ENCODE measurements around the gene DNMT3L.
A peak's percentile ranks its signal among the peaks of the same experiment; 100 is the strongest.
"Not testable (repeated sequence)": the region's sequence is repeated elsewhere in the genome, so short reads cannot be mapped to it uniquely, and the experiment has no call there.

DNMT3L gene

DNA sequence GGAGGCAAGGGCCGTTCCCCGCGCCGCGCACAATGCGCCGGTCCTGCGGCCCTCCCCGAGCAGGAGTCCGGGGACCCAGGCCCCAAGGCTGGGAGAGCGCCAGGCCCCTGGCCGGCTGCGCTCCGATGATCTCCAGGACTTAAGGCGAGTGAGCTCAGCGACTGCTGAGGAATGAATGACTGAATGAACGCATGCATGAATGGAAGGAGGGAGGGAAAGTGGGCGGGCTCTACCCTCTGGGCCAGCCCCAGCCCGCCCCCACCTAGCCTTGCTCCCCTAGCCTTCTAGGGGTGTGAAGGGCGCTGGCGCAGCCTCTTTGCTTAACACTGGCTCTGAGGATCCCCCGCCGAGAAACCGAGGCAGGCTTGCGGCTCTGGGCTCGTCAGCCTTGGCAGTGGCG lies 20.4 kb downstream of the DNMT3L start:
- H3K27ac ChIP-seq; in situ Hi-C loops (cut with HindIII; ENCODE audit: low pct_ligation_motif_present, low sequenced_read_pairs); H3K4me3 ChIP-seq (ENCODE audit: low read depth, low read length); DNase-seq; H3K27me3 ChIP-seq (replicated peaks); H3K36me3 ChIP-seq (replicated peaks): not testable (repeated sequence)

DNA sequence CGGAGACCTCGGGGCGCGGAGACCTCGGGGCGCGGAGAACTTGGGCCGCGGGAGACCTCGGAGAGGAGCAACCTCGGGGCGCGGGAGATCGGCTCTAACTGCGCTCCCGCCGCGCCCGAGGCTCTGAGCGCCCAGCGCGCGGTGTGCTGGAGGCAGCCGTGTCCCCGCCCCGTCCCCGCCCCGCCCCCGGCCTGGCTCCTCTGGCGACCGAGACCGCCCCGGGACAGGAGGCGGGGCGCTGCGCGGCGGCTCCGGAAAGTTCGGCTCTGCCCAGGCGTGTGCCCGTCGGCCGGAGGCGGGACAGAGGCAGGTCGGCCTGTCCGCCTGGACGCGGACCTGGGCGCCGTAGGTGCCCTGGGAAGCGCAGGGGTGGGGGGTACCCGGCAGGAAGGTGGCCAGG lies 20.9 kb downstream of the DNMT3L start, which contains the start of gene ICOSLG:
Gene ICOSLG (minus strand): TSS at position 102 of the 400 bp plus-strand sequence. CDS start 126 bp downstream, outside the sequence.
- H3K36me3 ChIP-seq (replicated peaks); H3K27ac ChIP-seq; DNase-seq; H3K27me3 ChIP-seq (replicated peaks); H3K4me3 ChIP-seq (ENCODE audit: low read depth, low read length); in situ Hi-C loops (cut with HindIII; ENCODE audit: low pct_ligation_motif_present, low sequenced_read_pairs): not testable (repeated sequence)

DNA sequence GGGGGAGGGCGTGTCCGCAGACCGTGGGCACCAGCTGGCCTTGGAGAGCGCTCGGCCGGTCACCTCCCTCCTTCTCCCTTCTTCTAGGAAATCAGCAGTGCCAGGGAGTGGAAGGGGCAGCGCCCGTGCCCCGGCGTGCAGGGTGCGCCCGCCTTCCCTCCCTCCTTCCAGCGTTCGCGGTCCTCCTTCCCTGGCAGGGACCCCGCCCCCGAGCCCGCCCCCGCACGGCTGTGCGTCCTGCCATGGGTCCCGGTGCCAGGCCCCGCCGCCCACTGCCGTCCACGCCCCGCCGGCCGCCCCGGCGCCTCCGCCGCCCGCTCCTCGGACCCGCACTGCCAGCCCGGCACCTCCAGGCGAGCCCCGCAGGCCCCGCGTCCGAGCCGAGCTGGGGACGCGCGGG lies 21.3 kb downstream of the DNMT3L start:
- H3K27ac ChIP-seq; H3K4me3 ChIP-seq (ENCODE audit: low read depth, low read length); in situ Hi-C loops (cut with HindIII; ENCODE audit: low pct_ligation_motif_present, low sequenced_read_pairs); H3K36me3 ChIP-seq (replicated peaks); DNase-seq; H3K27me3 ChIP-seq (replicated peaks): not testable (repeated sequence)

DNA sequence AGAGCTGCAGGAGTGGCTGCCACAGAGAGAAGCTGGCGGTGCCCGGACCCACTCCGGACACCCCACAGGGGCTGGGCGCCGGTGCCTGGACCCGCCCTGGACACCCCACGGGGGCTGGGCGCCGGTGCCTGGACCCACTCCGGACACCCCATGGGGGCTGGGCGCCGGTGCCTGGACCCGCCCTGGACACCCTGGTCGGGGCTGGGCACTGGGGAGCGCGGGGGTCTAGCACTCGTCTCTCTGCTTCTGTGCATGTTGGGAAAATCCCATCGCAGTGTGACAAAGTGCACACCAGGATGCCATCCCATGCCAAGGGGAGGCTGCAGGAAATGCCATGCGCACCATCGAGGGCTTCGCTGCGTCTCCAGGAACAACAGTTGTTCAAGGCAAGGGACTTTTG lies 32.1 kb downstream of the DNMT3L start:
- DNase-seq; H3K36me3 ChIP-seq (replicated peaks); H3K4me3 ChIP-seq (ENCODE audit: low read depth, low read length); in situ Hi-C loops (cut with HindIII; ENCODE audit: low pct_ligation_motif_present, low sequenced_read_pairs); H3K27me3 ChIP-seq (replicated peaks); H3K27ac ChIP-seq: not testable (repeated sequence)

DNA sequence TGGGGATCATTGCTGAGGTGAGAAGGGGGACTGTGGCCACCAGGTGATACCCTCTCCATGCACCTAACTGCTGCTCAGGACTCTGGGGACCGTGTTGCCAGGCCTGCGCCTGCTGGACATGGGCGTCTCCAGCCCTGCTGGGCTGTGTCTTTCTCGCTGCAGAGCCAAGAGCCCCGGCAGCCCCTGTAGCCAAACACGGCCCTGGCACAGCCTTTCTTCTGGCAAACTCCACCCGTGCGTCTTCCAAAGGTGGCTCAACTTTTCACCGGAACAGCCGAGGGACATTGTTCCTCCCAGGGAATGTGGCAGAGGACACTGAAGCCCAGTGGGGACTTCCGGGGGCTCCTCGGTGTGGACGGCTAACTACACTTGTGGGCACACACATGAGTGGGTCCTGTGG lies 33.6 kb downstream of the DNMT3L start:
- H3K4me3 ChIP-seq (ENCODE audit: low read depth, low read length); DNase-seq; H3K27ac ChIP-seq; in situ Hi-C loops (cut with HindIII; ENCODE audit: low pct_ligation_motif_present, low sequenced_read_pairs); H3K36me3 ChIP-seq (replicated peaks); H3K27me3 ChIP-seq (replicated peaks): not testable (repeated sequence)

DNA sequence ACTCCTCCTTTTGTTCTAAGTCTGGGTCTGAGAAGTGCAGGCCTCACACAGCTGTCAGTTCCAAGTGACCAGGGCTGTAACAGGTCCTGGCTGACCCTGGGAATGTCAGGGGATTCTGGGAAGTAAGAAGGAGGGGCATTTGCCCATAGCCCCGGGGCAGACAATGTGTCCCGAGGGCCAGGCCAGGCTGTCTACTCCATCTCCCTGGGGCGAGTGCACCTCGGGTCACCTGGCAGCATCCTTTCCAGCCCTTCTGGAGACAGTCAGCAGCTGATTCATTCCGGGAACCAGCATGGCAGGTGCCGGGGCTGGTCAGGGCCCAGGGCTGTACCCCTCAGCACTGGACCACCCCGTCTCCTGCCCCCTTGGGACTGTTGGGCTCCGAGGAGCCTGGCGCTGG lies 34.1 kb downstream of the DNMT3L start:
- H3K27ac ChIP-seq; H3K27me3 ChIP-seq (replicated peaks); H3K4me3 ChIP-seq (ENCODE audit: low read depth, low read length); in situ Hi-C loops (cut with HindIII; ENCODE audit: low pct_ligation_motif_present, low sequenced_read_pairs); DNase-seq; H3K36me3 ChIP-seq (replicated peaks): not testable (repeated sequence)

DNA sequence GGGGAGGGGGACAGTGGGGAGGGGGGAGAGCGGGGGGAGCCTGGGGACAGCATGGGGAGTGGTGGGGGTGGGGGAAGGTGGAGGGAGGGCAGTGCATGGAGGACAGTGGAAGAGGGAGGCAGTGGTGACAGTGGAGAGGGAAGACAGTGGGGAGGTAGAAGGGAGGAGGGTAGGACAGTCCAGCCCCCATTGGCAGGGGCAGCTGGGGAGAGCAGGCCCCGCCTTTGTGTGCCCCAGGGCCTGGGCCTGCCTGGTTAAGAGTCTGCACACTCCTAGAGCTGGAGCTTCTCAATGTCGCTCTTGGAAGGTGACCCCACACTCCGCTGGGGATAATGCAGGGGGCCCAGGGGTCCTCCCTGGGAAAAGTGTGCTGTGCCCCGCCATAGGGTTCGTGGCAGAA lies 36.1 kb downstream of the DNMT3L start:
- H3K4me3 ChIP-seq (ENCODE audit: low read depth, low read length); DNase-seq; H3K36me3 ChIP-seq (replicated peaks); H3K27ac ChIP-seq; H3K27me3 ChIP-seq (replicated peaks); in situ Hi-C loops (cut with HindIII; ENCODE audit: low pct_ligation_motif_present, low sequenced_read_pairs): not testable (repeated sequence)

DNA sequence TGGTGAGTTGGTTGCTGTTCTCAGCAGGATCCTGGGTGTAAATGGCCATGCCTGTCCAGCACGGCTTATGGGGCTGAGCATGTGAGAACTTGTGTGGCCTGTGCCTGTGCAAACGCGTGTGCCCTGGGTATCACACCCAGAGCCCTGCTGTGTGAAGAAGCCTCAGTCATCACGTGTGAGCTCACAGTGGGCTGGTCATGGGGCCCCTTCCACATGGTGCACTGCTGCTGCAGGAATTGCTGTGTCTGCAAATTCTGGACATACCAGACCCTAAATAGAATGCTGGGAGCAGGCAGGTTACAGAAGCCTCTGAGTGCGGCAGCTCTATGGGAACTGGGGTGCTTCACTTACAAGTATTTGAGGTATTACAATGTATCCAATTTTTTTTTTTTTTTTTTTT lies 38.4 kb downstream of the DNMT3L start:
- not testable (repeated sequence) for DNase-seq; H3K4me3 ChIP-seq (ENCODE audit: low read depth, low read length)

DNA sequence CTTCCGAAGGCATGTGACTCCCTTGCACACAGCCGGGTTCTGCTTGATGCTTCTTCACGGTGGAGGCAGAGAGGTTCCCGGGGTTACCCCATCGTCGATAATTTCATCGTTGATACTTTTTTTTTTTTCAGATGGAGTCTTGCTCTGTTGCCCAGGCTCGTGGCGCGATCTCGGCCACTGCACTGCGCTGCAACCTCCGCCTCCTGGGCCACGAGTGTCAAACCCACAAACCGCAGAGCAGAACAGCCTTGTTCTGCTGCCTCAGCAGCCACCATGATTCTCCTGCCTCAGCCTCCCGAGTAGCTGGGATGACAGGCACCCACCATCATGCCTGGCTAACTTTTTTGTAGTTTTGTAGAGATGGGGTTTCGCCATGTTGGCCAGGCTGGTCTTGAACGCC lies 41.0 kb downstream of the DNMT3L start:
- in situ Hi-C loops (cut with HindIII; ENCODE audit: low pct_ligation_motif_present, low sequenced_read_pairs); DNase-seq; H3K27me3 ChIP-seq (replicated peaks); H3K36me3 ChIP-seq (replicated peaks); H3K4me3 ChIP-seq (ENCODE audit: low read depth, low read length); H3K27ac ChIP-seq: not testable (repeated sequence)

More for the DNA sequence above, 38.4 kb downstream of the DNMT3L start:
- H3K27me3 ChIP-seq (replicated peaks); H3K36me3 ChIP-seq (replicated peaks); in situ Hi-C loops (cut with HindIII; ENCODE audit: low pct_ligation_motif_present, low sequenced_read_pairs); H3K27ac ChIP-seq: not testable (repeated sequence)

DNA sequence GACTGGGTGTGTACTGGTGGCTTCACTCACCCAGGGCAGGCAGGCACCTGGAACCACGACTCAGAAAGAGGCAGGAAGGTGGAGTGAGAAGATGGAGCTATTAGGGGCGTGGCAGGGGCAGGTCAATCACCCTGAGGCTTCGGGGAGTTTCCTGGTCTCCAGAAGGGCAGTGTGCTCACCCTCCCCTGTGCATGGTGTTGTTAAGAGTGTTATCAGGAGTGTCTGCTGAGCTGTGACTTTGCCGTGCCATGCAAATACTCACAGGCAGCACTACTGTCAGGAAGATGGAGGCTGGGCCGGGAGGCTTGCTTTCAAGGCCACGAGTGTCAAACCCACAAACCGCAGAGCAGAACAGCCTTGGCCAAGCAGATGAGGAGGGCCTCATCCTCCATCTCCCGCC lies 43.2 kb downstream of the DNMT3L start:
- in situ Hi-C loops (cut with HindIII; ENCODE audit: low pct_ligation_motif_present, low sequenced_read_pairs); H3K27ac ChIP-seq; H3K27me3 ChIP-seq (replicated peaks); H3K36me3 ChIP-seq (replicated peaks); DNase-seq; H3K4me3 ChIP-seq (ENCODE audit: low read depth, low read length): not testable (repeated sequence)

DNA sequence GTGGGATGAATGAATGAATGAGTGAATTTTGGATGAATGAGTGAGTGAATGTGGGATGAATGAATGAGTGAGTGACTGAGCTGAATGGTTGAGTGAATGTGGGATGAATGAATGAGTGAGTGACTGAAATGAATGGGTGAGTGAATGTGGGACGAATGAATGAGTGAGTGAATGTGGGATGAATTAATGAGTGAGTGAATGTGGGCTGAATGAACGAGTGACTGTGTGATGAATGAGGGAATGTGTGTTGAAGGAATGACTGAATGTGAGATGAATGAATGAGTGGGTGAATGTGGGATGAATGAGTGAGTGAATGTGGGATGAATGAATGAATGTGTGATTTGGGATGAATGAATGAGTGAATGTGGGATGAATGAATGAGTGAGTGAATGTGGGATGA lies 49.7 kb downstream of the DNMT3L start:
- H3K36me3 ChIP-seq (replicated peaks); H3K4me3 ChIP-seq (ENCODE audit: low read depth, low read length); H3K27me3 ChIP-seq (replicated peaks); in situ Hi-C loops (cut with HindIII; ENCODE audit: low pct_ligation_motif_present, low sequenced_read_pairs); DNase-seq; H3K27ac ChIP-seq: not testable (repeated sequence)

DNA sequence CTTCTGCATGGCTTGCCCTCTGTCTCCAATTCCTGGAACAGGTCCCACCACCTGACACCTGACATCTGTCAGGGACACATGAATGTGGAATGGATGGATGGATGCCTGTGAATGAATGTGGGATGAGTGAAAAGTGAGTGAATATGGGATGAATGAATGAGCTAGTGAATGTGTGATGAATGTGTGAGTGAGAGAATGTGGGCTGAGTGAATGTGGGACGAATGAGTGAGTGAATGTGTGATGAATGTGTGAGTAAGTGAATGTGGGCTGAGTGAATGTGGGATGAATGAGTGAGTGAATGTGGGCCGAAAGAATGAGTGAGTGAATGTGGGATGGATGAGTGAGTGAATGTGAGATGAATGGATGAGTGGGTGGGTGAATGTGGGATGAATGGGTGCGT lies 50.1 kb downstream of the DNMT3L start:
- H3K27me3 ChIP-seq (replicated peaks); H3K36me3 ChIP-seq (replicated peaks); H3K4me3 ChIP-seq (ENCODE audit: low read depth, low read length); in situ Hi-C loops (cut with HindIII; ENCODE audit: low pct_ligation_motif_present, low sequenced_read_pairs); DNase-seq; H3K27ac ChIP-seq: not testable (repeated sequence)

DNA sequence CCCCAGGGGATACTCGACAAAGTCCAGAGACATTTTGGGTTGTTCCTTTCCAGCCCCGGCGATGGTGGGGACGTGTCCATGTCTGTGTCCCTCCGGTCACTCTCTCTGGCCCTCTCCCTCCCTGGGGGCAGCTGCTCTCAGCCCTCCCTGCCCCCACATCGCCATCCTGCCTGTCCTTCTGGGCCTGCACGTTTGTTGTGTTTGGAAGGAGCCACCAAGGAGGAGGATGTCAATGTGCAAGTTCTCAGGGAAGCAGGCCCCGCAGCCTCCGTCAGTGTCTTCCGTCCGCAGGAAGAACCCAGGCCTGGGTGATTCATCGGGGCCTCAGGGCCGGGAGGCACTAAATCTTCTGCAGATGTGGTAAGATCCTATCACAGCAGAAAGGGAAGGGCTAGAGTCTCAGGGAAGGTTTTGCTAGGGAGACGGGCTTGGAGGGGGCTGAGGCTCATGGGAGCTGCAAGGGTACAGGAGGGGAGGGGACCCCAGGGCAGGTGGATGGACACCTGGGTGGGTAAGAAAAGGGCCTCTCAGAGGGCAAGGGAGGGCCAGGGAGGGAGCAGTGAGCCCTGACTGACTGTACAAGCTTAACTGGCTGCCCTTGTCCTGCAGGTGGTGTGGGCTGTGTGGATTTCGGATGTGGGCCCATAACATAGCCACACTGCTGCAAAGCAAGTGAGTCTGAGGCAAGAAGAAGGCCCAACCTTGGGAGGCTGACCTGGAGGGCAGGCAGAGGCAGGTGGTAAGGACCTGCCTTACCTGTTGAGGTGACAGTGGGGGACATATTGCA lies 53.6 kb downstream of the DNMT3L start:
- H3K27me3 ChIP-seq (replicated peaks); H3K27ac ChIP-seq; H3K36me3 ChIP-seq (replicated peaks); H3K4me3 ChIP-seq (ENCODE audit: low read depth, low read length); in situ Hi-C loops (cut with HindIII; ENCODE audit: low pct_ligation_motif_present, low sequenced_read_pairs): not testable (repeated sequence)
- DNase-seq: peak; percentile 14

DNA sequence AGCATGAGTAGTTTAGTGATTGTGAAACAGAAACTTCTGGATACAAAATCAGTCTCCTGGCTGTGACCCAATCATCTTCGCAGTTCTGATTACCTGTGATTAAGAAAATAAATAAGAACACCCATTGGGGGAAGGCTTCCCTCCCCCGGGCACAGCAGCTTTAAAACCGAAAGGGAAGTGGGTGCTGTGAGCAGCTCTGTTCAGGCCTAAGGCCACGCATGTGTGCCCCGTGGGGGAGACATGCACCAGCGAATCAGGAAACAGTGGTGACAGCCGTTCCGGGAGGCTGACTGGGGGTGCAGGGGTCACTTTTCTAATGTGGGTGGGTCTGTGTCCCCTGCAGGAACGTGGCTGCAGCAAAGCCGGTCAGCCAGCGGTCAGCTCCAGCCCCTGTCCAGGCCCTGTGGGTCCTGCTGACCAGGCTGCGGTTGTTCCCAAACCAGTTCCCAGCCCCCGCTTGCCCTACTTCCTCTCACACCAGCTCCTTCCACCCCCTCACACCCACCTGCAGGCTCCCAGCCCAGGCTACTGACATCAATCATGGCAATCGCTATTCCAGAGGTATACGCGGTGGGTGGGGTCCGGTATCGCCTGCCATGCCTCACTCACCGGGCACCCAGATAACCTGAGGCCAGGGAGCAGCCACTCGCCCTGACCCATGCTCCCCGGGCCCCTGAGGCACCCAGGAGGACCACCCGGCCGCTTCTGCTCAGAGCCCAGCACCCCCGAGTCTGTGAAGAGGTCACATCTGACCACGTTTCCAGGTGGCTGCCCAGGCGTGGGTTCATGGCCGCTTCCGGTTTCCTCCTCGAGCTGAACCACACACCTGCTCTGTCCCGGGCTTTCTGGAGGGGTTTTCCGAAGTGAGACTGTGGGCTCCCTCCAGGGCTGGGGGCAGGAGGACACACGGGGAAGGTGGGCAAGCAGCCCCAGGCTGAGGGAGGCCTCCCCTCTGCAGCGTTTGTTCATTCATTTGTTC lies 54.7 kb downstream of the DNMT3L start:
- DNase-seq; H3K27ac ChIP-seq; in situ Hi-C loops (cut with HindIII; ENCODE audit: low pct_ligation_motif_present, low sequenced_read_pairs); H3K27me3 ChIP-seq (replicated peaks); H3K4me3 ChIP-seq (ENCODE audit: low read depth, low read length); H3K36me3 ChIP-seq (replicated peaks): not testable (repeated sequence)

Data from brain microvascular endothelial cell (primary cell).